Endodermal cell (in vitro differentiated cells): ENCODE results near the gene ADAM15. TPM values are rescaled to one million over a fixed set of nuclear protein-coding genes. Genes with fewer than 3 reads are reported as not detected.

Source experiments
- DNase-seq: peaks from one replicate; pipeline ENCODE4 v3.0.0-alpha.2; 2017
- H3K27ac ChIP-seq: 2 replicates; pipeline ENCODE4 v1.5.1; 2013; ENCODE audit warnings: mild to moderate bottlenecking, low read depth, low read length, moderate library complexity
- H3K27me3 ChIP-seq: 2 replicates; pipeline ENCODE4 v1.6.1; 2013; ENCODE audit warnings: mild to moderate bottlenecking, low read length, moderate library complexity; ENCODE audit not compliant: insufficient read depth, control insufficient read depth, poor library complexity, severe bottlenecking
- H3K36me3 ChIP-seq: 2 replicates; pipeline ENCODE4 v1.7.0; 2013; ENCODE audit warnings: mild to moderate bottlenecking, low read length, moderate library complexity; ENCODE audit not compliant: control insufficient read depth, insufficient read depth
- H3K4me1 ChIP-seq: one replicate; pipeline ENCODE4 v1.7.0; 2013; ENCODE audit warnings: low read length; ENCODE audit not compliant: control insufficient read depth, insufficient read depth
- H3K4me3 ChIP-seq: 2 replicates; pipeline ENCODE4 v1.5.1; 2013; ENCODE audit warnings: mild to moderate bottlenecking, low read length, moderate library complexity
- H3K9ac ChIP-seq: 2 replicates; pipeline ENCODE4 v1.6.1; 2013; ENCODE audit warnings: mild to moderate bottlenecking, low read length, moderate library complexity; ENCODE audit not compliant: poor library complexity, severe bottlenecking; ENCODE audit errors: extremely low read depth
- H3K9me3 ChIP-seq: 2 replicates; pipeline ENCODE4 v1.6.1; 2013; ENCODE audit warnings: mild to moderate bottlenecking, low read length, moderate library complexity; ENCODE audit not compliant: control insufficient read depth
- H3K27ac Mint-ChIP-seq: 2 replicates; pipeline ENCODE4 v1.8.0; 2020; ENCODE audit warnings: mixed read lengths
- H3K27me3 Mint-ChIP-seq: 2 replicates; pipeline ENCODE4 v1.8.0; 2021; ENCODE audit warnings: mild to moderate bottlenecking, mixed read lengths; ENCODE audit not compliant: insufficient read depth
- H3K36me3 Mint-ChIP-seq: 2 replicates; pipeline ENCODE4 v1.8.0; 2020; ENCODE audit warnings: low read depth, mixed read lengths
- H3K4me1 Mint-ChIP-seq: 2 replicates; pipeline ENCODE4 v1.8.0; 2020; ENCODE audit warnings: mixed read lengths
- H3K4me3 Mint-ChIP-seq: 2 replicates; pipeline ENCODE4 v1.8.0; 2020; ENCODE audit warnings: mild to moderate bottlenecking, moderate library complexity, mixed read lengths
- H3K9me3 Mint-ChIP-seq: 2 replicates; pipeline ENCODE4 v1.8.0; 2020; ENCODE audit warnings: mild to moderate bottlenecking, mixed read lengths
- CTCF ChIP-seq: fragments of 200-600 bp; sonication (generic); conservative IDR thresholded peaks from 2 replicates; pipeline ENCODE4 v1.5.0; 2021; ENCODE audit warnings: antibody characterized with exemption, mild to moderate bottlenecking
- WGBS, 2 experiments: methylation state at CpG; one replicate each; pipeline versions ENCODE4 v1.1.5 to v1.1.7; 2013; ENCODE audit warnings: missing lambda C conversion rate in 2 of 2, mixed read lengths in 1 of 2; ENCODE audit not compliant: insufficient coverage in 1 of 2, insufficient read length in 1 of 2; 5-methylcytosine and 5-hydroxymethylcytosine counted together
- total RNA-seq, 2 donors: library from RNA; stranded (reverse); fragmentation: NEBNext Ultra II Directional in 1 of 2; extraction: Animal tissue kit (Norgen Biotek cat#: 25700) in 1 of 2; gene quantifications; 2 replicates in 1 of 2; 3 replicates in 1 of 2; pipeline ENCODE4 v1.2.1, GENCODE V29; 2021

ADAM15 gene
- total RNA-seq, 2 donors from 2014 or later: 13.4 to 16.5 TPM

GRCh38 chr1:155064111-155064831 lies 13.2 kb downstream of the ADAM15 start:
- H3K9me3 Mint-ChIP-seq: no peaks in the 10 kb centered on the region
- TF ChIP-seq CTCF: no peak
- Histone ChIP-seq H3K27ac (peak overlapping the region; percentile 89), H3K9ac (peak overlapping the region; percentile 80), H3K4me1 (peaks cover 11% of the 10 kb centered on the region), H3K9me3 (no peaks in the 10 kb centered on the region), H3K27me3 (peaks cover 7% of the 10 kb centered on the region), H3K4me3 (peak overlapping the region; percentile 93), H3K36me3 (peaks cover 13% of the 10 kb centered on the region)
- DNase-seq: peak; percentile 89
- peaks cover 22% of the 10 kb centered on the region for H3K36me3 Mint-ChIP-seq
- H3K4me1 Mint-ChIP-seq: peaks cover 14% of the 10 kb centered on the region
- H3K27ac Mint-ChIP-seq: peak overlapping the region; percentile 63
- peak overlapping the region; percentile 68 for H3K4me3 Mint-ChIP-seq
- WGBS, 2 experiments: 0 to 7% methylated on average over 2 to 14 of the region's 14 CpGs
- peaks cover 5% of the 10 kb centered on the region for H3K27me3 Mint-ChIP-seq

- 46 to 71% methylated on average over 1 to 5 of the region's 5 CpGs for WGBS, 2 experiments
- Histone ChIP-seq H3K36me3 (peaks cover 14% of the 10 kb centered on the region), H3K9me3 (no peaks in the 10 kb centered on the region), H3K4me1 (peaks cover 11% of the 10 kb centered on the region), H3K4me3 (peak overlapping the region; percentile 93), H3K9ac (no peak overlapping the region), H3K27me3 (peaks cover 7% of the 10 kb centered on the region), H3K27ac (no peak overlapping the region)
- peak; percentile 68 for DNase-seq
- Mint-ChIP-seq H3K27ac (peak overlapping the region; percentile 63), H3K9me3 (no peaks in the 10 kb centered on the region), H3K36me3 (peaks cover 23% of the 10 kb centered on the region), H3K27me3 (peaks cover 5% of the 10 kb centered on the region), H3K4me1 (peaks cover 14% of the 10 kb centered on the region), H3K4me3 (peak overlapping the region; percentile 68)
- no peak for TF ChIP-seq CTCF
These were observed 13.8 kb downstream of the ADAM15 start for GRCh38 chr1:155064832-155065429.

- DNase-seq: no peak
- peaks cover 20% of the 10 kb centered on the region for H3K4me1 Mint-ChIP-seq
- no peaks in the 10 kb centered on the region for H3K9me3 Mint-ChIP-seq
- H3K9ac ChIP-seq: no peak overlapping the region
- no peak for TF ChIP-seq CTCF
- WGBS, 2 experiments: 89 to 97% methylated on average over 6 to 8 of the region's 8 CpGs
- H3K27me3 ChIP-seq: peaks cover 13% of the 10 kb centered on the region
- H3K27me3 Mint-ChIP-seq: peaks cover 12% of the 10 kb centered on the region
- H3K27ac Mint-ChIP-seq: no peak overlapping the region
- no peak overlapping the region for H3K4me3 ChIP-seq
- no peaks in the 10 kb centered on the region for H3K9me3 ChIP-seq
- H3K27ac ChIP-seq: no peak overlapping the region
- peaks cover 20% of the 10 kb centered on the region for H3K4me1 ChIP-seq
- H3K36me3 ChIP-seq: peaks cover 14% of the 10 kb centered on the region
- H3K36me3 Mint-ChIP-seq: peaks cover 23% of the 10 kb centered on the region
- H3K4me3 Mint-ChIP-seq: no peak overlapping the region
These were observed 15.7 kb downstream of the ADAM15 start for GRCh38 chr1:155066777-155067176.
